Right lobe of liver (tissue), 6 donors: Measurements from ENCODE around the gene PRPF19. TPM values are rescaled to one million over a fixed set of nuclear protein-coding genes. Genes with fewer than 3 reads are reported as not detected.

Experiments used
- ATAC-seq, 4 donors: fragments of 200-7000 bp; cut with Tn5 transposase; one replicate each; pipeline ENCODE4 v1.9.1; 2020; ENCODE audit warnings: mild to moderate bottlenecking in 4 of 4, moderate library complexity in 4 of 4
- DNase-seq, 3 donors: peaks; one replicate each; pipeline ENCODE4 v3.0.0-alpha.2; 2020
- H3K27ac ChIP-seq, 3 donors: fragments of 200-600 bp; one replicate each; pipeline ENCODE4 v1.8.0; 2022
- H3K27me3 ChIP-seq, 2 donors: fragments of 200-600 bp; one replicate each; pipeline ENCODE4 v1.8.0; 2022
- H3K36me3 ChIP-seq, 4 donors: fragments of 200-600 bp; sonication (generic) in 1 of 4; one replicate each; pipeline versions ENCODE4 v1.5.1 to v1.8.0; 2017 to 2022; ENCODE audit warnings: control low read depth in 1 of 4
- H3K4me1 ChIP-seq, 4 donors: fragments of 200-600 bp; sonication (generic) in 1 of 4; one replicate each; pipeline versions ENCODE4 v1.5.1 to v1.8.0; 2017 to 2022; ENCODE audit warnings: control low read depth in 1 of 4
- H3K4me3 ChIP-seq, 3 donors: fragments of 200-600 bp; one replicate each; pipeline ENCODE4 v1.8.0; 2022
- H3K9me3 ChIP-seq, 4 donors: fragments of 200-600 bp; sonication (generic) in 1 of 4; one replicate each; pipeline versions ENCODE4 v1.5.1 to v1.8.0; 2017 to 2022; ENCODE audit warnings: control low read depth in 1 of 4
- POLR2A ChIP-seq: fragments of 450-650 bp; IDR thresholded peaks from one replicate; pipeline ENCODE4 v1.6.1; 2017; ENCODE audit warnings: antibody characterized with exemption, mild to moderate bottlenecking
- WGBS: methylation state at CpG from one replicate; pipeline ENCODE4 v1.1.6; 2018; ENCODE audit warnings: low coverage, low lambda C conversion rate; ENCODE audit not compliant: insufficient coverage; ENCODE audit errors: missing lambda C conversion rate; 5-methylcytosine and 5-hydroxymethylcytosine counted together
- intact Hi-C, 2 donors: fragments of 100-400 bp; cut with DNase I; formaldehyde crosslinking; loops; one replicate each; pipeline versions ENCODE4 v1.11.2 to v1.14.1; 2022
- total RNA-seq, 6 experiments: library from RNA; depleted of rRNA in 2 of 6; stranded (reverse); fragments of >200 nt in 2 of 6; fragmentation: NEBNext Ultra II Directional in 3 of 6; extraction: Animal tissue kit (Norgen Biotek cat#: 25700) in 3 of 6; gene quantifications; one replicate each; pipeline versions ENCODE4 v1.1.0 to v1.2.4, GENCODE V29; 2016 to 2023
- TF ChIP-seq, protein P1 (sequence below), 4 donors: fragments of 200-600 bp in 3 of 4; fragments of 450-650 bp in 1 of 4; IDR thresholded peaks; one replicate each; pipeline versions ENCODE4 v1.5.1 to v1.8.0; 2016 to 2022; ENCODE audit warnings: antibody characterized with exemption in 4 of 4, mild to moderate bottlenecking in 2 of 4
- donor health status: DM: no; HTN: yes; CAD: no.
- donor health status: DM: no; HTN: no; CAD: no.
- donor health status: DM: no; HTN: no; CAD: no.
- donor health status: DM: no; HTN: yes; CAD: no.
- donor health status: DM: no; HTN: yes; CAD: no.

Gene PRPF19
- total RNA-seq, 6 experiments from 2014 or later: 45.5 to 82.6 (median 48.3) TPM

DNA sequence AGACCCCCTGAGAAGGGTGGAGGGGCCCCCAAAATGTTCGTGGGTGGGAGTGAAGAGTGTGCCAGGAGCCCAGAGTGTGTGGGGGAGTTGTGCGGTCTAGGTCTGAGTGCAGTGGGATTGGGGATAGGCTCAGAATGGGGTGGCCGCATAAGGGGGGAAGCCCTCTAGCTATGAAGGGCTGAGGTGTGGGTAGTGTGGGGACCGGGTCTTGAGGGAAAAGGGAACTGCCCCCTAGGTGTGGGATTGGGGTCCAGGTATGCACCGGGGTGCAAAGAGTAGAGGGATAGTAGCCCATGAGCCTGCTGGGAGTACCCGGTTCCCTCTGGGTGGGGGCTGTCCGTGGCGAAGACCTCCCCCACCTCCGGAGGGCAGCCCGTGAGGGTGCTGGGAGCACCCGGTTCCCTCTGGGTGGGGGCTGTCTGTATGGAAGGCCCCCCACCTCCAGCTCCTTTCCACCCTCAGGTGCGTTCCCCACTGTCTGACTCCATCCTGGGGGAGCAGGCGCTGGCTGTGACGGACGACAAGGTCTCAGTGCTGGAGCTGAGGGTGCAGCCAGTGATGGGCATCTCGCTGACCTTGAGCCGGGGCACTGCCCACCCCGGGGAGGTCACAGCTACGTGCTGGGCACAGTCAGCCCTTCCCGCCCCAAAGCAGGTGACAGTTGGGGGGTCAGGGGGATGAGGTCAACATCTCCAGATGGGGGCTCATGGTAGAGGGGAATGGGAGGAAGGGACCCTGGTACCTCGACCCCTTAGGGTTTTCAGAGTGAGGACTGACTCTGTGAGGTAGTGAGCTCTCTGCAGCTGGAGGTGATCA, 28.6 kb upstream of the PRPF19 start:
- Histone ChIP-seq H3K9me3 (no peaks in the 10 kb centered on the region), H3K4me3 (no peak overlapping the region), H3K27ac (no peak overlapping the region), H3K27me3 (no peaks in the 10 kb centered on the region), H3K4me1 (no peaks in the 10 kb centered on the region), H3K36me3 (no peaks in the 10 kb centered on the region)
- DNase-seq (no peak), ATAC-seq (no peak)
- TF ChIP-seq, protein P1, sequence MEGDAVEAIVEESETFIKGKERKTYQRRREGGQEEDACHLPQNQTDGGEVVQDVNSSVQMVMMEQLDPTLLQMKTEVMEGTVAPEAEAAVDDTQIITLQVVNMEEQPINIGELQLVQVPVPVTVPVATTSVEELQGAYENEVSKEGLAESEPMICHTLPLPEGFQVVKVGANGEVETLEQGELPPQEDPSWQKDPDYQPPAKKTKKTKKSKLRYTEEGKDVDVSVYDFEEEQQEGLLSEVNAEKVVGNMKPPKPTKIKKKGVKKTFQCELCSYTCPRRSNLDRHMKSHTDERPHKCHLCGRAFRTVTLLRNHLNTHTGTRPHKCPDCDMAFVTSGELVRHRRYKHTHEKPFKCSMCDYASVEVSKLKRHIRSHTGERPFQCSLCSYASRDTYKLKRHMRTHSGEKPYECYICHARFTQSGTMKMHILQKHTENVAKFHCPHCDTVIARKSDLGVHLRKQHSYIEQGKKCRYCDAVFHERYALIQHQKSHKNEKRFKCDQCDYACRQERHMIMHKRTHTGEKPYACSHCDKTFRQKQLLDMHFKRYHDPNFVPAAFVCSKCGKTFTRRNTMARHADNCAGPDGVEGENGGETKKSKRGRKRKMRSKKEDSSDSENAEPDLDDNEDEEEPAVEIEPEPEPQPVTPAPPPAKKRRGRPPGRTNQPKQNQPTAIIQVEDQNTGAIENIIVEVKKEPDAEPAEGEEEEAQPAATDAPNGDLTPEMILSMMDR (IDR thresholded peaks at IDR 0.05): no peak
- TF ChIP-seq POLR2A: no peak
- WGBS: 70% methylated on average over 5 of the region's 21 CpGs
- intact Hi-C loops: no loop called here

DNA sequence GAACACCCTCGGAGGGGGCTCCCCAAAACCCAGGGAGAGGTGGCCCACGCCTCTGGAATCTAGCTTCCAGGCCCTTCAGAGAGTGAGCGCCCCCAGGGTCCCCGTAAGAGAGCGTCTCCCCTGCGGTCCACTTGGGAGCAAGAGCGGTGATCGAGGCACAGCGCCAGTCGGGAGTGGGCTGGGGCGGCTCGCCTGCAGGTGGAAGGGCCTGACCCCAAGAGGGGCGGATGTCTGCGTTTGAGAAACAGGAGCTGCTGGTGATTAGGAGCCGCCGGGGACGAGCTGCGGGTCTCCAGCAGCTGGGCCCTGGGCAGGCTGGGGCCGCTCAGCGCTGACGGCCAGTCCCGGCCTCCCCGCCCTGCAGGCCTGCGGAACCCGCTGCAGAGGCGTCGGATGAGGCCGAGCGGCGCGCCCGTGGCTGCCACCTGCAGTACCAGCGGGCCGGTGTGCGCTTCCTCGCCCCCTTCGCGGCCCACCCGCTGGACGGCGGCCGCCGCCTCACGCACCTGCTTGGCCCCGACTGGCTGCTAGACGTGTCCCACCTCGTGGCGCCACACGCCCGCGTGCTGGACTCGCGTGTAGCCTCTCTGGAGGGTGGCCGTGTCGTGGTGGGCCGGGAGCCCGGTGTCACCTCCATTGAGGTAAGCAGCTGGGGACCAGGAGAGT, 27.9 kb upstream of the PRPF19 start:
- TF ChIP-seq POLR2A: no peak
- TF ChIP-seq, protein P1 (IDR thresholded peaks at IDR 0.05): no peak
- H3K27me3 ChIP-seq: no peaks in the 10 kb centered on the region
- no peaks in the 10 kb centered on the region for H3K4me1 ChIP-seq
- no peak overlapping the region for H3K27ac ChIP-seq
- H3K9me3 ChIP-seq: no peaks in the 10 kb centered on the region
- no peak for DNase-seq
- intact Hi-C loops: no loop called here
- 78% methylated on average over 9 of the region's 57 CpGs for WGBS
- no peak overlapping the region for H3K4me3 ChIP-seq
- H3K36me3 ChIP-seq: no peaks in the 10 kb centered on the region
- ATAC-seq: no peak

DNA sequence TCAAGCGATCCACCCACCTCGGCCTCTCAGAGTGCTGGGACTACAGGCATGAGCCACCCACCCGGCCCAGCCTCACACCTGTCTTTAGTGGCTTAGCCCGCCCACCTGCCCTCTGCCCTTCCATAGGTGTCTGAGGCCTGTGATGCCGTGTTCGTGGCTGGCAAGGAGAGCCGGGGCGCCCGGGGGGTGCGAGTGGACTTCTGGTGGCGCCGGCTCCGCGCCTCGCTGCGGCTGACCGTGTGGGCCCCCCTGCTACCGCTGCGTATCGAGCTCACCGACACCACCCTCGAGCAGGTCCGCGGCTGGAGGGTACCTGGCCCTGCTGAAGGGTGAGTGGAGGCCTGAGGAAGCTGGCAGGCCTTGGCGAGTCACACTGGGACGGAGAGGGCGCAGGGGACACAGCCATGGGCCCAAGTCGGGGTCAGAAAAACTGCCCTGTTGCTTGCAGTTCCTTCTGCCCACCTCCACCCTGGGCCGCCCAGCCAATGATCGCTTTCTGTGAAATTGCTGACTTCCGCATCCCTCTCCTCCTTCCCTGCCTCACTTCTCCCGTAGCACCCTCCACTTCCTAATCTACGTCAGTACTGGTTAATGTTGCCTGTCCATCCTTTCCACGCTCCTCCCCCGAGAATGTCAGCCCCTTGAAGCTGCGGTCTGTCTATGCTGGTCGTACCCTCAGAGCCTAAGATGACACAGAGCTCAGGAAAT, 27.2 kb upstream of the PRPF19 start:
- H3K36me3 ChIP-seq: no peaks in the 10 kb centered on the region
- no peaks in the 10 kb centered on the region for H3K9me3 ChIP-seq
- H3K27me3 ChIP-seq: no peaks in the 10 kb centered on the region
- no peaks in the 10 kb centered on the region for H3K4me1 ChIP-seq
- H3K4me3 ChIP-seq: no peak overlapping the region
- 73% methylated on average over 9 of the region's 37 CpGs for WGBS
- no peak for ATAC-seq
- no peak for DNase-seq
- TF ChIP-seq, protein P1 (IDR thresholded peaks at IDR 0.05): no peak
- TF ChIP-seq POLR2A: no peak
- no peak overlapping the region for H3K27ac ChIP-seq
- intact Hi-C loops: no loop called here

DNA sequence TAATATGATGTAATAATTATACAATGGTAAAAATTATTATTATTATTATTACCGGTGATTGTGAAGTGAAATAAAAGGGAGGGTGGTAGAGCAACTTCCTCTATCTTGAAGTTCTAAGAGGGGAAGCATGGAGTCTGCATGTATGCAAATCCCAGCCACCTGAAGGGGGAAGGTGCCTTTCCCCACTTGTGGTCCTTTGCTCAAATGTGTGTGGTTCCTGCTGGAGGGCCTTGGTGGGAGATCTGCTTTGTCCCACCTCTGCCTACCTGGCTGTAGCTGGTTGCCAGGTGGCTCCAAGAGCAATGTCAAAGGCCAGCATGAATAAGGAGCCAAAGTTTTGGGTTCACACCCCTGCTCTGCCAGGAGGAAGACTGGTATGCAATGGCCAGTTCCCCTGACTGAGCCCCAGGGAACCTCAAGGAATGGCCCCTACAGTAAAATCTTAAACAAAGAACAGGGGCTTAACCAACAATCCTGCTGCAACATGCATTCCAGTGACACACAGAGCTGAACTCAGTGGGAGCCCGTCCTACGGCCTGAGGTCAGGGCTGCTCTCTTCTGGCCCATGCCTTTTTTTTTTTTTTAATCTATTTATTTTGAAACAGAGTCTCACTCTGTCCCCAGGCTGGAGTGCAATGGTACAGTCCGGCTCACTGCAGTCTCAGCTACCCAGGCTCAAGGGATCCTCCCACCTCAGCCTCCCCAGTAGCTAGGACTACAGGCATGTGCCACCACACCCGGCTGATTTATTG, 26.4 kb upstream of the PRPF19 start:
- H3K9me3 ChIP-seq: no peaks in the 10 kb centered on the region
- intact Hi-C loops: no loop called here
- no peak for ATAC-seq
- no peaks in the 10 kb centered on the region for H3K36me3 ChIP-seq
- DNase-seq: no peak
- H3K27ac ChIP-seq: no peak overlapping the region
- TF ChIP-seq, protein P1 (IDR thresholded peaks at IDR 0.05): no peak
- TF ChIP-seq POLR2A: no peak
- no peaks in the 10 kb centered on the region for H3K4me1 ChIP-seq
- H3K4me3 ChIP-seq: no peak overlapping the region
- WGBS: 23% methylated on average over 3 of the region's 5 CpGs
- H3K27me3 ChIP-seq: no peaks in the 10 kb centered on the region
